Activated CD8-positive, alpha-beta memory T cell treated with anti-CD3 and anti-CD28 coated beads, Interleukin-2, amount 10 ng/mL, durations not matched to agents 7 days and 5 days (primary cell): ENCODE measurements around the gene CBX1. TPM values are rescaled to one million over a fixed set of nuclear protein-coding genes. Genes with fewer than 3 reads are reported as not detected.

Experiments
- ATAC-seq: fragments of 150-1000 bp; cut with Tn5 transposase; one replicate; pipeline ENCODE4 v1.10.0; 2021; ENCODE audit warnings: moderate library complexity
- CTCF ChIA-PET: fragments of 350-600 bp; sonication (Branson Sonifier 250); formaldehyde crosslinking; loops from one replicate; lab custom pipeline; 2021; ENCODE audit warnings: antibody characterized with exemption; lab: Charles Lee
- DNase-seq: peaks from one replicate; pipeline ENCODE4 v3.0.0-alpha.2; 2020
- H3K27ac Mint-ChIP-seq: one replicate; pipeline ENCODE4 v1.8.0; 2021; ENCODE audit warnings: mild to moderate bottlenecking, mixed read lengths
- H3K27me3 Mint-ChIP-seq: one replicate; pipeline ENCODE4 v1.8.0; 2021; ENCODE audit warnings: mixed read lengths
- H3K36me3 Mint-ChIP-seq: one replicate; pipeline ENCODE4 v1.8.0; 2021; ENCODE audit warnings: mild to moderate bottlenecking, mixed read lengths
- H3K4me1 Mint-ChIP-seq: one replicate; pipeline ENCODE4 v1.8.0; 2021; ENCODE audit warnings: mixed read lengths
- H3K4me3 Mint-ChIP-seq: one replicate; pipeline ENCODE4 v1.8.0; 2021; ENCODE audit warnings: mild to moderate bottlenecking, moderate library complexity, mixed read lengths
- H3K9me3 Mint-ChIP-seq: one replicate; pipeline ENCODE4 v1.8.0; 2022; ENCODE audit warnings: low read depth, mixed read lengths
- total RNA-seq, 2 experiments: library from RNA; stranded (reverse); gene quantifications; one replicate each; pipeline ENCODE4 v1.2.3, GENCODE V29; 2021

Gene CBX1
- total RNA-seq, 2 experiments from 2014 or later = 46.3 to 47.8 TPM

- Mint-ChIP-seq H3K4me3 (no peak overlapping the region), H3K36me3 (peaks cover 30% of the 10 kb centered on the region), H3K4me1 (no peaks in the 10 kb centered on the region), H3K27ac (no peak overlapping the region), H3K9me3 (no peaks in the 10 kb centered on the region), H3K27me3 (no peaks in the 10 kb centered on the region)
- DNase-seq (no peak), ATAC-seq (no peak)
- CTCF ChIA-PET = interaction anchor here (0.5 to 1.4 kb wide), 6 partner anchors 10 to 549 kb away, joined by 3 to 6 read pairs (median 3); no protein-coding TSS in a partner anchor
These were observed 36.6 kb downstream of the CBX1 start for GRCh38 chr17:48064638-48065037.

- ATAC-seq (no peak), DNase-seq (no peak)
- no peak overlapping the region for H3K4me3 Mint-ChIP-seq
- CTCF ChIA-PET = interaction anchor here (0.8 to 2.0 kb wide), 4 partner anchors 11 to 44 kb away, joined by 4 to 12 read pairs (median 4); partner anchors contain the start of gene NFE2L1
- H3K27me3 Mint-ChIP-seq = no peaks in the 10 kb centered on the region
- no peaks in the 10 kb centered on the region for H3K9me3 Mint-ChIP-seq
- H3K36me3 Mint-ChIP-seq = peaks cover 52% of the 10 kb centered on the region
- H3K4me1 Mint-ChIP-seq = no peaks in the 10 kb centered on the region
- no peak overlapping the region for H3K27ac Mint-ChIP-seq
These were observed 39.0 kb downstream of the CBX1 start for GRCh38 chr17:48062273-48062672.

GRCh38 chr17:48060249-48060648, 41.0 kb downstream of the CBX1 start:
- Mint-ChIP-seq H3K27ac (no peak overlapping the region), H3K4me3 (no peak overlapping the region), H3K4me1 (peaks cover 14% of the 10 kb centered on the region), H3K27me3 (no peaks in the 10 kb centered on the region), H3K36me3 (peaks cover 61% of the 10 kb centered on the region), H3K9me3 (no peaks in the 10 kb centered on the region)
- DNase-seq (no peak), ATAC-seq (no peak)
- CTCF ChIA-PET = interaction anchor here (0.7 to 1.3 kb wide), 2 partner anchors 8 to 16 kb away, joined by 3 to 4 read pairs; no protein-coding TSS in a partner anchor

- Mint-ChIP-seq H3K4me1 (peaks cover 18% of the 10 kb centered on the region), H3K36me3 (peaks cover 57% of the 10 kb centered on the region), H3K27me3 (no peaks in the 10 kb centered on the region), H3K27ac (no peak overlapping the region), H3K9me3 (no peaks in the 10 kb centered on the region), H3K4me3 (no peak overlapping the region)
- DNase-seq (no peak), ATAC-seq (no peak)
- CTCF ChIA-PET = interaction anchor here (1.0 to 2.3 kb wide), 6 partner anchors 8 to 32 kb away, joined by 3 to 16 read pairs (median 7); partner anchors contain the start of gene NFE2L1
These were observed 42.1 kb downstream of the CBX1 start for GRCh38 chr17:48059125-48059668.

- H3K4me3 Mint-ChIP-seq = no peak overlapping the region
- H3K36me3 Mint-ChIP-seq = peaks cover 55% of the 10 kb centered on the region
- no peak for DNase-seq
- no peak overlapping the region for H3K27ac Mint-ChIP-seq
- no peak for ATAC-seq
- H3K9me3 Mint-ChIP-seq = no peaks in the 10 kb centered on the region
- no peaks in the 10 kb centered on the region for H3K27me3 Mint-ChIP-seq
- CTCF ChIA-PET = interaction anchor here (1.0 to 2.3 kb wide), 6 partner anchors 8 to 33 kb away, joined by 3 to 16 read pairs (median 8); partner anchors contain the start of gene NFE2L1
- H3K4me1 Mint-ChIP-seq = peaks cover 23% of the 10 kb centered on the region
These were observed 42.7 kb downstream of the CBX1 start for GRCh38 chr17:48058393-48059124.

GRCh38 chr17:48057626-48058025, 43.7 kb downstream of the CBX1 start:
- Mint-ChIP-seq H3K27me3 (no peaks in the 10 kb centered on the region), H3K4me3 (no peak overlapping the region), H3K9me3 (no peaks in the 10 kb centered on the region), H3K36me3 (peaks cover 60% of the 10 kb centered on the region), H3K4me1 (peaks cover 32% of the 10 kb centered on the region), H3K27ac (no peak overlapping the region)
- no peak for DNase-seq
- CTCF ChIA-PET = interaction anchor here (1.4 to 2.3 kb wide), 5 partner anchors 8 to 32 kb away, joined by 4 to 16 read pairs (median 8); partner anchors contain the start of gene NFE2L1
- no peak for ATAC-seq

GRCh38 chr17:48056879-48057278, 44.4 kb downstream of the CBX1 start:
- Mint-ChIP-seq H3K27ac (peak overlapping the region; percentile 77), H3K4me1 (peaks cover 39% of the 10 kb centered on the region), H3K9me3 (no peaks in the 10 kb centered on the region), H3K4me3 (no peak overlapping the region), H3K36me3 (peaks cover 61% of the 10 kb centered on the region), H3K27me3 (no peaks in the 10 kb centered on the region)
- CTCF ChIA-PET = interaction anchor here (0.9 to 2.3 kb wide), 6 partner anchors 8 to 31 kb away, joined by 3 to 16 read pairs (median 7); partner anchors contain the start of genes COPZ2 and NFE2L1
- DNase-seq = no peak
- no peak for ATAC-seq

GRCh38 chr17:48056246-48056745, 45.0 kb downstream of the CBX1 start:
- no peaks in the 10 kb centered on the region for H3K9me3 Mint-ChIP-seq
- H3K27ac Mint-ChIP-seq = peak overlapping the region; percentile 77
- H3K4me1 Mint-ChIP-seq = peaks cover 44% of the 10 kb centered on the region
- ATAC-seq (no peak), DNase-seq (no peak)
- H3K27me3 Mint-ChIP-seq = no peaks in the 10 kb centered on the region
- CTCF ChIA-PET = interaction anchor here (0.9 to 2.2 kb wide), 4 partner anchors 12 to 30 kb away, joined by 3 to 10 read pairs (median 6); partner anchors contain the start of gene COPZ2
- peak overlapping the region; percentile 10 for H3K4me3 Mint-ChIP-seq
- peaks cover 65% of the 10 kb centered on the region for H3K36me3 Mint-ChIP-seq

GRCh38 chr17:48055531-48056245, 45.6 kb downstream of the CBX1 start:
- CTCF ChIA-PET = interaction anchor here (0.9 to 2.2 kb wide), 4 partner anchors 18 to 109 kb away, joined by 3 to 10 read pairs (median 5); partner anchors contain the start of gene COPZ2
- H3K27me3 Mint-ChIP-seq = no peaks in the 10 kb centered on the region
- H3K36me3 Mint-ChIP-seq = peaks cover 69% of the 10 kb centered on the region
- DNase-seq = peak; percentile 56
- peaks cover 50% of the 10 kb centered on the region for H3K4me1 Mint-ChIP-seq
- ATAC-seq = peak; percentile 35
- H3K9me3 Mint-ChIP-seq = no peaks in the 10 kb centered on the region
- peak overlapping the region; percentile 77 for H3K27ac Mint-ChIP-seq
- H3K4me3 Mint-ChIP-seq = peak overlapping the region; percentile 10

GRCh38 chr17:48054238-48055185, 46.8 kb downstream of the CBX1 start:
- no peak for ATAC-seq
- H3K36me3 Mint-ChIP-seq = peaks cover 67% of the 10 kb centered on the region
- no peak overlapping the region for H3K4me3 Mint-ChIP-seq

GRCh38 chr17:48053758-48054237, 47.5 kb downstream of the CBX1 start:
- CTCF ChIA-PET = interaction anchor here (1.7 to 2.7 kb wide), 3 partner anchors 15 to 27 kb away, joined by 3 to 13 read pairs (median 4); no protein-coding TSS in a partner anchor
- no peaks in the 10 kb centered on the region for H3K9me3 Mint-ChIP-seq
- peak overlapping the region; percentile 20 for H3K27ac Mint-ChIP-seq
- H3K36me3 Mint-ChIP-seq = peaks cover 59% of the 10 kb centered on the region
- peaks cover 65% of the 10 kb centered on the region for H3K4me1 Mint-ChIP-seq
- no peak for DNase-seq
- no peak overlapping the region for H3K4me3 Mint-ChIP-seq
- no peak for ATAC-seq
- H3K27me3 Mint-ChIP-seq = no peaks in the 10 kb centered on the region

More at GRCh38 chr17:48054238-48055185, 46.8 kb downstream of the CBX1 start:
- Mint-ChIP-seq H3K9me3 (no peaks in the 10 kb centered on the region), H3K27me3 (no peaks in the 10 kb centered on the region), H3K4me1 (peaks cover 62% of the 10 kb centered on the region), H3K27ac (peak overlapping the region; percentile 77)
- CTCF ChIA-PET = interaction anchor here (1.1 to 2.7 kb wide), 5 partner anchors 14 to 107 kb away, joined by 3 to 13 read pairs (median 6); no protein-coding TSS in a partner anchor
- no peak for DNase-seq
